ENCODE results near the gene ZAP70. TPM values are rescaled to one million over a fixed set of nuclear protein-coding genes. Genes with fewer than 3 reads are reported as not detected.

Gene ZAP70
- total RNA-seq, 1 donor, result not detected

- DNase-seq (ENCODE audit: low read depth), result no peak
- TF ChIP-seq, protein P1, sequence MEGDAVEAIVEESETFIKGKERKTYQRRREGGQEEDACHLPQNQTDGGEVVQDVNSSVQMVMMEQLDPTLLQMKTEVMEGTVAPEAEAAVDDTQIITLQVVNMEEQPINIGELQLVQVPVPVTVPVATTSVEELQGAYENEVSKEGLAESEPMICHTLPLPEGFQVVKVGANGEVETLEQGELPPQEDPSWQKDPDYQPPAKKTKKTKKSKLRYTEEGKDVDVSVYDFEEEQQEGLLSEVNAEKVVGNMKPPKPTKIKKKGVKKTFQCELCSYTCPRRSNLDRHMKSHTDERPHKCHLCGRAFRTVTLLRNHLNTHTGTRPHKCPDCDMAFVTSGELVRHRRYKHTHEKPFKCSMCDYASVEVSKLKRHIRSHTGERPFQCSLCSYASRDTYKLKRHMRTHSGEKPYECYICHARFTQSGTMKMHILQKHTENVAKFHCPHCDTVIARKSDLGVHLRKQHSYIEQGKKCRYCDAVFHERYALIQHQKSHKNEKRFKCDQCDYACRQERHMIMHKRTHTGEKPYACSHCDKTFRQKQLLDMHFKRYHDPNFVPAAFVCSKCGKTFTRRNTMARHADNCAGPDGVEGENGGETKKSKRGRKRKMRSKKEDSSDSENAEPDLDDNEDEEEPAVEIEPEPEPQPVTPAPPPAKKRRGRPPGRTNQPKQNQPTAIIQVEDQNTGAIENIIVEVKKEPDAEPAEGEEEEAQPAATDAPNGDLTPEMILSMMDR (IDR thresholded peaks at IDR 0.05; ENCODE audit: insufficient read depth, low read length), result no peak
- H3K4me3 ChIP-seq (ENCODE audit: low read depth, low read length), result no peak overlapping the region
Measured at GRCh38 chr2:97698530-97698929, 14.8 kb upstream of the ZAP70 start.

DNA sequence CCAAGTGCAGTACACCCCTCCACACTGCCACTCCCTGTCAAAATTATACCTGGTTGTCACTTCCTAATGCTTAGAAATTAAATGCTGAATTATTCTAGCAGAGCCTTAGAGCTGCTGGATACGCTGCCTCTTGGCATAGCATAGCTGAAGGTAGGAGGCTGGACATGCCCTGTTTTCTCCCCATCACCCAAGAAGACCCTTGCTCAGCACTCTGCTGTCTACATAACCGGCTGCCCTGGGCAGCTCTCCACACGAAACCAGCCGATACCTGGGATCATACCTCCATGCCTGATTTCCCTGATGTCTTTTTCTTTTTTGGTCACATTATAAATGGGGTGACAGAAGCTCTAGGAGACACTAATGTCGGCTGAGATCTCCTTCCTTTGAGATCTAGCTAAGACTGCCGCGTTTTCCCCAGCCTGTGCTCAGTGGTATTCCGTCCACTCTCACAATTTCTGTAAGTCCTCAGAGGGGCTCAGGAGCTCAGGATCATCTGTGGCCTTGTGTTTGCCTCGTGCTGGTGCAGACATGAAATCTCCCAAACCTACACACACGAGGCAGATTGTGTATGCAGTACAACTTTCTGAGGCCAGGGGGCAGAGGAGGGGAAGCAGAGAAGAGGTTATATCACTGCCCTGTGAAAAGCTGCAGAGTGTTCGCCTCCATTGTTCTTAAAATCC lies 13.5 kb upstream of the ZAP70 start:
- DNase-seq (ENCODE audit: low read depth), result peak; percentile 68
- TF ChIP-seq, protein P1 (IDR thresholded peaks at IDR 0.05; ENCODE audit: insufficient read depth, low read length), result peak; percentile 84
- H3K4me3 ChIP-seq (ENCODE audit: low read depth, low read length), result no peak overlapping the region

GRCh38 chr2:97701186-97701585 lies 12.2 kb upstream of the ZAP70 start:
- TF ChIP-seq, protein P1 (IDR thresholded peaks at IDR 0.05; ENCODE audit: insufficient read depth, low read length), result no peak
- DNase-seq (ENCODE audit: low read depth), result no peak
- no peak overlapping the region for H3K4me3 ChIP-seq (ENCODE audit: low read depth, low read length)

DNA sequence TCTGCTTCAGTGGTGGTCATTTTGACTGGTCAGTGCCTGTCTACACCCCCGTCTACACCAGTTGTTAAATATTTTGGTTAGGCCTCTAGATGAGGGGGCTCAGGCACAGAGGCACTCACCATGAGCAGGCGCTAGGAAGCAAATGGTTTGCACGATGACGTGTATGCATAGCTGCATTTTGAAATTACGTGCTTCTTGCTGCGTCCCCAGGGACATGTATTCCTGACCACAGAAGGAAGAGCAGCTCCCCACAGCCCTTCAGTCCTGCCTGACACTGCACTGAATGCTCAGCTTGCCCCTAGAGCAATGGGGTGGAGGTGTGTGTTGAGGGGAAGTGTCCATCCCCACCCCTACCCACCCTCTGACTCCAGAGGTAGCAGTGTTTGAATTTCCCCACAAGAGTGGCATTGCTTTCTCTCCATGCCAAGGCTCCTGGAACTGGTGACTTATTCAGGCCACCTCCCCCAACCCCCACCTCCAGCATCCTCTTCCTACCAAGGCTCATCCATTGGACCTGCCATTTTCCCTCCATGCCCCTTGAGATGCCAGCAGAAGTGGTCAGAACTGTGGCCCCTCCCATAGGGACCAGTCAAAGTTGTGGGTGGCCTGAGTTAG lies 11.4 kb upstream of the ZAP70 start:
- no peak overlapping the region for H3K4me3 ChIP-seq (ENCODE audit: low read depth, low read length)
- DNase-seq (ENCODE audit: low read depth), result no peak
- TF ChIP-seq, protein P1 (IDR thresholded peaks at IDR 0.05; ENCODE audit: insufficient read depth, low read length), result no peak

DNA sequence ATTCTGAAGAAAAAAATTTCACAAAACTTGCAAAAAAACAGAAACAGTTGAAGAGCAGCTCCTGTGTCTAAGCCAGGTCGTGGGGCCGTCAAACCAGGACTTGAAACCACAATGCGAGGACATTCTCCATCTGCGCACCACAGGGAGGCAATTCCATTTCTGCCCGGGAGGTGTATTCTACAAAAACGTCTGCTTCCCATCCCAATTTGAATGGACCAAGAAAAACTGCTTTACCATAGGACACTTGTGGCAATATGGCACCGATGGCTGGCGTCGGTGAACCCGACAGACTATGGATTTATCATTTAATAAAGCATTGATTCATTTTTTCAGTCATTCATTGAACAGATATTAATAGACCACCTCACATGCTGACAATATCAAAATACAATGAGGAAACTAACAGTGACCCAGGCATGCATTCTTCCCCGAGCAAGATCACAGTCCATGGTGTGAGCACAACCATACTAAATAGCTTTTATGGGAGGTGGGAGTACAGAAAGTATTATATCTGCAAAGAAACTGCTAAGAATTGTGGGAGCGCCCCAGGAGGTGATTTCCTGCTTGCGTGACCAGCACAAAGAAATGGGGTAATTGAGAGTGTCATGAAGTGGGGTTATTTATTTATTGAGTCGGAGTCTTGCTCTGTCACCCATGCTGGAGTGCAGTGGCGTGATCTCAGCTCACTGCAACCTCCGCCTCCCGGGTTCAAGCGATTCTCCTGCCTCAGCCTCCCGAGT lies 10.5 kb upstream of the ZAP70 start:
- no peak overlapping the region for H3K4me3 ChIP-seq (ENCODE audit: low read depth, low read length)
- DNase-seq (ENCODE audit: low read depth), result no peak
- TF ChIP-seq, protein P1 (IDR thresholded peaks at IDR 0.05; ENCODE audit: insufficient read depth, low read length), result no peak

- H3K4me3 ChIP-seq (ENCODE audit: low read depth, low read length), result no peak overlapping the region
- DNase-seq (ENCODE audit: low read depth), result no peak
- TF ChIP-seq, protein P1 (IDR thresholded peaks at IDR 0.05; ENCODE audit: insufficient read depth, low read length), result no peak
Measured at GRCh38 chr2:97703741-97704140, 9.6 kb upstream of the ZAP70 start.
